ENCODE measurements around the gene ATAD1.
"Not testable (repeated sequence)": the region's sequence is repeated elsewhere in the genome, so short reads cannot be mapped to it uniquely, and the experiment has no call there.

The ATAD1 gene

DNA sequence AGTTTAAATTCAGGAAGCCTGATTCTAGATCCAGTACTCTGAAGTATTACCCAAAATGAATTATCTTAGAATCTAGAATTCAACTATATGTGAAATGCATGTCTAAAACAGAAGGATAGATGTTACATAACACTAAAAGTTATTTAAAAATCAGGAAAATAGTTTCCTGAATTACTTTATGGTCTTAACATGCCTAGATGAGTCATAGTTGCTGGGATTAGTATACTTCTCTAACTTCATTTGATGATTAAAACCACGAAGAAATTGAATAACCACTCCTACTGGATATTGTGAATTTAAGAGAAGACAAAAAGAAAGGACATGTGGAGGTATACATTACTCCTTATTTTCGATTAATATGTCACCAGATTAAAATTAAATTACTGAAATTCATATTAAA lies 65.5 kb downstream of the ATAD1 start:
- DNase-seq = no peak

DNA sequence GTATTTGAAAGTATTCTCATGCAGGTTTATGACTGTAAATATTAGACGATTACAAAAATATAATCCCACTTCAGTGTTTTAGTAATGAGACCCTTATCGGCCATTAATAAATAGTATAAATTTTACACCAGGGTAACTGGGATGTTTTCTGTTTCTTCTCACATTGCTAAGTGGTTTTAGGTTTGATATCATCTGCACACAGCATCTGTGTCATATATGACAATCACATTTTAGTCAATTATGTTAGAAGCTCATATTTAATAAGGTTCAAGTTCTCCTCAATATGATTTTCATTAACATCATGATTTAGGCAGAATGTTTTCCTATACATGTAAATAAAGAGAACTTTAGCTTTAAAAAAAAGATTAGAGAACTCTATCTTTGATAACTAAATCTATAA lies 66.8 kb downstream of the ATAD1 start:
- no peak for DNase-seq

DNA sequence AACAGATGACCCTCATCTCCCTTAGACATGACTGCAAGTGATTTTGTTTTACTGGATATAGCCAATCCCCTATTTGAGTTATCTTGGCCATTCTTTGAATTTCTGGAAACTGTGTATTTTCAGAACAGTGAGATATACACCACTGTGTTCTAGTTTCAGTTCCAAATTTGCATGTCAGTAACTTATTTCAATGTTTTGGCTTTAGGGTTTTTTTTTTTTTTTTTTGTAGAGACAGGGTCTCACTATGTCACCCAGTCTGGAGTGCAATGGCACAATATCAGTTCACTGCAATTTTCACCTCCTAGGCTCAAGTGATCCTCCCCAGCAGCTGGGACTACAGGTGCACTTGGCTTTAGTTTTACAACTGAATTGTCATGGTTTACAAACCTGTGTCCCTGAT lies 67.2 kb downstream of the ATAD1 start:
- no peak for DNase-seq

DNA sequence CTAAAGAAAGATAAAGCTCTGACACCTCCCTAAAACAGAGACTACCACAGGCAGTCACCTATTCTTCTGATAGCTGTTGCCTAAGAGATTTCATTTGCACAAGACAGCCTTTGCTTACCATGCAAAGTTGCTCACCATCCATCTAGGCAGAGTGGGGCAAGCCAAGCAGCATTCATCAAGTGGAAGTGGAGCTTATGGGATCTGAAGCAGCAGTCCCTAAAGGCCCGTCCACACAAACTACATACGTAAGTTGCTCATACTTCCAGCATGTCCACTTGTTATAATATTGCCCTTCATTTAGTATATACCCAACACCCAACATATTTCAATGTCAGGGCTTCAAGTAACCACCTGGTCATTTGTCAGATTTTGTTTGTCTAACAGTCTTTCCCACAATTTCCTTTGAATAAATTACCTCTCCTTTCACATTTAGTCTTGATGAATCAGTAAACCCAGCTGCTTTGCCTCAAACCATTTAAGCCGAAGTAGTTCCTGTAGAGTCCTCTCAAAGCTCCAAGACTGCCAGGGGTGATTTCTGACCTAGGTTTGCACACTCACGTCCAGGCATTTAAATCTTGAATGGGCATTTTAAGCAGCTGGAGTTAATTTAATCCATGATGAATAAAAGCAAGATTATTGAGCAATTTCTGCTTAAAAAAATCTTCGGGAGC lies 67.9 kb downstream of the ATAD1 start:
- no peak for DNase-seq

DNA sequence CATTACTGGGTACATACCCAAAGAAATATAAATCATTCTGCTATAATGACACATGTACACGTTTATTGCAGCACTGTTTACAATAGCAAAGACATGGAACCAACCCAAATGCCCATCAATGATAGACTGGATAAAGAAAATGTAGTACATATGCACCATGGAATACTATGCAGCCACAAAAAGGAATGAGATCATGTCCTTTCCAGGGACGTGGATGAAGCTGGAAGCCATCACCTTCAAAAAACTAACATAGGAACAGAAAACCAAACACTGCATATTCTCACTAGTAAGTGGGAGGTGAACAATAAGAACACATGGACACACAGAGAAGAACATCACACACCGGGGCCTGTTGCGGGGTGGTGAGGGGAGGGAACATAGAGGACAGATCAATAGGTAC lies 69.8 kb downstream of the ATAD1 start:
- not testable (repeated sequence) for DNase-seq

DNA sequence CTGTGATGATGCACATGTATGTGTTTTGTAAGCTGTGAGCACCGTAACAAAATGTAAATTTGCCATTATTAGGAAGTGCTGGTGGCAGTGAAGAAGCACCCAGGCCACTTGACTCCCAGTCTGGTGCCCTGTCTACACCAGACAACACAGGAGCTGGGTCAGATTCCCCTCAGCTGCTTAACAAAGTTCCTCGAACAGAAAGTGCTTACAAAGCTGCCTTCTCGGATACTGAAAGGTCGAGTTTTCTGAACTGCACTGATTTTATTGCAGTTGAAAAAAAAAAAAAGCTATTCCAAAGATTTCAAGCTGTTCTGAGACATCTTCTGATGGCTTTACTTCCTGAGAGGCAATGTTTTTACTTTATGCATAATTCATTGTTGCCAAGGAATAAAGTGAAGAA lies 71.1 kb downstream of the ATAD1 start:
- no peak for DNase-seq

DNA sequence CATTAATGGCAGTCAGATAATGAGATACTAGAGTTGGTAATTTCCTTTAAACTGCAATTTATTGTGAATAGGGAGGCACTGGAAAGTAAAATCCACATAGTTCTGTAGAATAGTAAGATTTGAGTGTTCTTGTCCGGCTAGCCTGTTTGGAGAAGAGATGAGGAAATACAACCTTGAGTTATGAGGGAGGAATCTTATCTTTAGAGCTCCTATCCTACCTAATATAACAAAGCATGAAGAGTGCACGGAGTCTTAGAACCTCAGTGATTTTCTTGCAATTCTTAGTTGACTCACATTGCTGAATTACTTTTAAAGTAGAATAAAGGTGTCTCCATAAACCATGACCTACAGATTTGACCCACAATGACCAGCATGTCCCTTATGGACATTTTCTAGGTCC lies 73.4 kb downstream of the ATAD1 start:
- DNase-seq = no peak

DNA sequence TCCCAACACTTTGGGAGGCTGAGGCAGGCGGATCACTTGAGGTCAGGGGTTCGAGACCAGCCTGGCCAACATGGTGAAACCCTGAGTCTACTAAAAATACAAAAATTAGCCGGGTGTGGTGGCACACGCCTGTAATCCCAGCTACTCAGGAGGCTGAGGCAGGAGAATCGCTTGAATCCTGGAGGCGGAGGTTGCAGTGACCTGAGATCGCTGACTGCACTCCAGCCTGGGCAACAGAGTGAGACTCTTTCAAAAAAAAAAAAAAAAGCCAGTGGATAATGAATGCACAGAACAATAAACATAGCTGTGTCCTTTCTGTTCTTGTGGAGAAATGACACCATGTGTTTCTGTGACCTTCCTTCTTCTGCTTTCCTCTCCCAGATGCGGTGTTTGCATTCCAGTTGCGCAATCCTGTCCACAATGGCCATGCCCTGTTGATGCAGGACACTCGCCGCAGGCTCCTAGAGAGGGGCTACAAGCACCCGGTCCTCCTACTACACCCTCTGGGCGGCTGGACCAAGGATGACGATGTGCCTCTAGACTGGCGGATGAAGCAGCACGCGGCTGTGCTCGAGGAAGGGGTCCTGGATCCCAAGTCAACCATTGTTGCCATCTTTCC lies 74.9 kb downstream of the ATAD1 start:
- not testable (repeated sequence) for DNase-seq

DNA sequence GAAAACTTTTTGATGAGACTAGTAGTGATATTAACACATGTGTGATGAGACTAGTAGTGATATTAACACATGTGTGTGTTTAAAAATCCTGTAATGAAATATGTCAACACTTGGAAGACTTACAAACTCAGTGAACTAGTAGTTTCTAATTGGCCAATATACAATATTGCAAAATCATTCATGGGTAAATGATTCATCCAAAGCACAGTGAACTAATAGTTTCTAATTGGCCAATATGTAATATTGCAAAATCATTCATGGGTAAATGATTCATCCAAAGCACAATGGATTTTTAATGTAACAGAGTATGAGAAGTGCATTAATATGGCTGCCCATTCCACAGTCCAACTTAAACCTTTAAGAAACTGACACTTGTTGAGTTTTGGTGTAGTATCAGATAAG lies 77.8 kb downstream of the ATAD1 start:
- DNase-seq = no peak

DNA sequence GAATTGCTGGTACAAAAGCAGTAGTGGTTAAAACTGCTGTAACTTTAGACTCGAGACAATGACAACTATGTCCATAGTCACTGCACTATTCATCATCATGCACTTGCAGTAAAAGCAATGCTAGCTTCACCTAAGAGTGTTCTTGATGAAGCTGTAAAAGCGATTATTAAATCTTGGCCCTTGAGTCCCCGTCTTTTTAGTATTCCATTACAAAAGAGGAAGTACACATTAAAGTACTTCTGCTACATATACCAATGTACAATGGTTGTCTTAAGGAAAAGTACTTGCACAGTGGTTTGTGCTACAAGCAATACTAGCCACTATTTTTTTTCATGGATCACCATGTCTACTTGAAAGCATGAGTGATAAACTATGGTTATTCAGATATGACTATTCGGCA lies 78.3 kb downstream of the ATAD1 start:
- DNase-seq = no peak

DNA sequence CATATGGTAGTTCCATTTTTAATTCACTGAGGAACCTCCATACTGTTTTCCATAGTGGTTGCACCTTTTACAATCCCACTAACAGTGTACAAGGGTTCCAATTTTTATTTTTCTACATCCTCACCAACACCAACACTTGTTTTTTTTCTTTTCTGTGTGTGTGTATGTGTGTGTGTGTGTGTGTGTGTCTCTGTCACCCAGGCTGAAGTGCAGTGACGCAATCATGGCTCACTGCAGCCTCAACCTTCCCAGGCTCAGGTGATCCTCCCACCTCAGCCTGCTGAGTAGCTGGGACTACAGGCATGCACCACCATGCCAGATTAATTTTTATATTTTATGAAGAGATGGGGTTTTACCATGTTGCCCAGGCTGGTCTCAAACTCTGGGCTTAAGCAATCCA lies 79.8 kb downstream of the ATAD1 start:
- DNase-seq = not testable (repeated sequence)

DNA sequence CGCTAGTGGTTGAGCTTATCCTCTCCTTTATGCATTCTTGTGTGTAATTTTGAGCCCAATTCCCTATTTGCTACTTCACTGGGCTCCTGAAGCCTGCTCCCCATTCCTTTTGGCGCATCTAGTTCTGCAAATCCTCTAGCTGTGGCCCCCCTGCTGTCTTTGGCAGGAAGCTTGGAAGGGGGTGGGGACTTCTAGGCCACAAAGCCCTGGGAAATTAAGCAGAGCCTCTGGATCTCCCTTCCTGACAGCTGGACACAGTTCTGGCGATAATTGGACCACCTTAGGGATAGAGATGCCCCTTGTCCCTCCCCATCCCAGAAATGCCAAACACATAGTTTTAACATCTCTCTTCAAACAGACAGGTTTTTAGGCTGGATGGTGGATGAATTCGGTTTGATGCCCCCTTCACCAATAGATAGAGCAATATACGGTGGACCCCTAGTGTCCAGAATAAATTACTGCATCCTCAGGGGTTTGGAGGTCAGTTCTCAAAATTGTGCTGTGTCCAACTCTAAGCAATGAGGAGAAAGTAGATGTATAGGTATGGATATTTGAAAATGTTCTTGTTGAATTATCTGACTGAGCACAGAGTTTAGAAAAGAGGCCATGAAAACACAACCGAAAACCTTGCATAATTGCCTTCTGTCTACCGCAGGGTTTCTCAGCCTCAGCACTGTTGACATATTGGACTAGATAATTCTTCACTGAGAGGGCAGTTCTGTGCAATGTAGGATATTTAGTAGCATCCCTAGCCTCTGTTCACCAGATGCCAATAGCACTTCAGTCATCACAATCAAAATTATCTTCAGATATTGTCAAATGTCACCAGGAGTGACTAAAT lies 82.8 kb downstream of the ATAD1 start:
- DNase-seq = no peak

DNA sequence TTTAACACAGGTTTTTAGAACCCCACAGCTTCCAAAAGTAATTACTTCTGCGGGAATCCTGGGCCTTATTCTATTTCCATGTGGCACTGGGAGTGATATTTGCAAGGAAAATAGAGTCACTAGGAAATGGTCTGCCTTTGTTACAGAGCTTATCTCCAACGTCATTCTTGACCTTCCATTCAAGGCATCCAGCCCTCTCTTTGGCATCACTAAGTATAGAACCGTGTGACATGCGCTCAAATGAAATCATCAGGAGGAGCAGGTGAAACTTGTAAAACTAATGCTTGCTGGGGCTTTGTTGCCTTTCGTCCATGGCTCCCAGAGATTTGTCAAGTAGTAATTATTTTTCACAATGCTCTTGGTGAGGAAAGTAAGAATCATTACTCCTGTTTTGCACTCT lies 84.9 kb downstream of the ATAD1 start:
- DNase-seq = no peak

DNA sequence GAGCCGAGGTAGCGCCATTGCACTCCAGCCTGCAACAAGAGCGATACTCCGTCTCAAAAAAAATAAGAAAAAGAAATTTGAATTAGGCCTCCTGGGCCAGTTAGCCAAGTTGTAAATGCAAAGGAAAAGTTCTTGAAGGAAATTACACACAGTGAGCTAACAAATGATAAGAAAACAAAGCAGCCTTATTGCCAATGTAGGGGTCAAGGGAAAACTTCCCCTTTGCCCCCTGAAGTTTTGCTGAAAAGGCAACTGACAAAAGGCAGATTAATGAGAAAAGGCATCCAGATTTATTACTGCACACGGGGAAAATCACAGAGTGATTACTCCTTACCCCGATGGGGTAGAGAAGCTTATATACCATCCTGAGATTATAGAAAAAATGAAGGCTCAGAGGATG lies 88.1 kb downstream of the ATAD1 start:
- DNase-seq = no peak

DNA sequence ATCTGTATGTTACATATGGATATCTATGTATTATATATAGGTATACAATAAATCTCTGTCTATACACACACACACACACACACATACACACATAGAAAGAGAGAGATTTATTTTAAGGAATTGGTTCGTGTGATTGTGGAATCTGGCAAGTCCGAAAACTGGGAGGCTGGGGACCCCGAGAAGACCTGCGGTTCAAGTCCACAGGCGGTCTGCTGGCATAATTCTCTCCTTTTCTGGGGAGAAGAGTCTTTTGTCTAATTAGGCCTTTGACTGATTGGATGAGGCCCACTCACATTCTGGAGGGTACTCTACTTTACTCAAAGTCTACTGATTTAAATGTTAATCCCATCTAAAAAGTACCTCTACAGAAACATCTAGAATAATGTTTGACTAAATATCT lies 93.2 kb downstream of the ATAD1 start:
- DNase-seq = no peak

DNA sequence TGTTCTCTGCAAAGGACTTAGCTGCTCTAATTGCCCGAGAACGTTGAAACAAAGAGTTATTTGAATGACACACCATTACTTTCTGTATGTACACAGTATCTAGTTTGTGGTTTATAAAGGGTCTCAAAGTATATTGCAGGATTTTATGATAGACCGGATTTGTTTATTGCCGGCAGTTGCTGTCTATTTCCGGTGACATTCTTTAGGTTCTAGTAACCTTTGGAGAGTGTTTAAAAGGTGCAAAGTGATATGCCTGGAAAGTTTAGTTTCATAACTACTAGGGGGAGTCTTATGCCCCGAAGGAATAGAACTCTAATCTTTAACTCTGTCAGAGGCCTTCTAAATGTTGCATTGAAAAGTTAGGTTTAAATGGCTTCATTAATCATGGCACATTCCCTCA lies 94.5 kb downstream of the ATAD1 start:
- no peak for DNase-seq

DNA sequence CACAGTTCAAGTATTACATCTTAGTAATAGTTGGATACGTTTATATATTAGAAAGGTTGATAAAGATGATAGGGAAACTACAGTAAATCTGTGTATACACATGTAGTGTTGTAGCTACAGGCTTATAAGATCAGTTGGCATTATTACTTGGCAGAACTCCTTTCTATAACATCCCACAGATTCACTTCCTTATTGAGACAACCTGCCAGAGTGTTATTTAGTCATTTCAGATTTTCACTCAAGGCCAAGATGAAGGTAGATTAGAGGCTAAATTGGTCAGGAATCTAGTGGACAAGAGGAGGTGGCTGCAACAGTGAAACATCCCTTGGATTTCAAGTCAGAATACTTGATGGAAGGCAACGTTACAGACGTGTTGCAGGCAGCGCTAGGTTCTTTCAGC lies 95.3 kb downstream of the ATAD1 start:
- no peak for DNase-seq

DNA sequence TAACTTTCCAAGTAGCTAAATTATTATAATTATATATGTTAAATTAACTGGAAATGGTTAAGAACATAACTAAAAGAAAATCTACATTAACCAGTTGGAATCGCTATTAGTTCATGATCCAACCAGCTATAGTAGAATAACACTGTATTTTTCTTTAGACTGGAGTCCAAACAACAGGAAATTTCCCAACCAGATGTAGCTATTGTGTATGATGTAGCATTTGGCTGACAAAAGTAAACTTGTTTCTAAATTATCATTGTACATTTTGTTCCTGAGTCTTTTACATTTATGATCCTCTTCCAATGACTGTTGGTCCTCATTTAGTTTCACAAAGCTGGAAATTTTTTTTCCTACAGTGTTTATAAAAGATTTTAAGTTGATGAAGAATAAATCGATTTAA lies 96.2 kb downstream of the ATAD1 start:
- DNase-seq = no peak

DNA sequence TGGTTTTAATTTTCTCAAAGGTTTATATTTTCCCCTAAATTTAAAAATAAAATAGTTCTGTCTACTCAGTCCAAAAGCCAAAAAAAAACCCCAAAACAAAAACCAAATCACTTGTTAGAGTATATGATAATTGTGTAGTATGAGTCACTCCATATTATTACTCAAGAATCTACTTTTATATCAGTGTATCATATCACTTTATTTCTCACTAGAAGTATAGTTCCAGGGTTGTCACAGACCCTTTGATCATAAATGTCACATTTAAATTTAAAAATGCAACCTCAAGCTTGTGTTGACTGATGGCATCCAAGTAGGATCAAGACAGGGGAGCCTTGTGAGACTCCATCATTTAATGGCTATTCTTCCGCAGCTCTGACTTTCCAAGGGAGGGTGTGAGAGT lies 97.4 kb downstream of the ATAD1 start:
- no peak for DNase-seq

DNA sequence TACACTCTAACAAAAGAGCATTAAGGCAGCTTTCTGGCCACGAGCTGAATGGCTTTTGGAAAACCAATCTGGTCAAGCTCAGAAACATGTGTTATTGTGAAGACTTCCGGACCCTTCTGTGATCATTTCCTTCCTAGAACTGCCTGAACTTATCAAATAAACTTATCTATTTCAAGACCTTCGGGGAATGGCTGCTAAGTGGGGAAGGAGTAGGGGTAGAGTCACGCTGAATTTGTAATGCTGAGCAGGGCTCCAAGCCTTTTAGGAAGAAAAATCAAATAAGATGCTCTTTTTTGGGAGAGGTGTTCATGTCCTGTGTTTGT lies 101.7 kb downstream of the ATAD1 start:
- DNase-seq = no peak

DNA sequence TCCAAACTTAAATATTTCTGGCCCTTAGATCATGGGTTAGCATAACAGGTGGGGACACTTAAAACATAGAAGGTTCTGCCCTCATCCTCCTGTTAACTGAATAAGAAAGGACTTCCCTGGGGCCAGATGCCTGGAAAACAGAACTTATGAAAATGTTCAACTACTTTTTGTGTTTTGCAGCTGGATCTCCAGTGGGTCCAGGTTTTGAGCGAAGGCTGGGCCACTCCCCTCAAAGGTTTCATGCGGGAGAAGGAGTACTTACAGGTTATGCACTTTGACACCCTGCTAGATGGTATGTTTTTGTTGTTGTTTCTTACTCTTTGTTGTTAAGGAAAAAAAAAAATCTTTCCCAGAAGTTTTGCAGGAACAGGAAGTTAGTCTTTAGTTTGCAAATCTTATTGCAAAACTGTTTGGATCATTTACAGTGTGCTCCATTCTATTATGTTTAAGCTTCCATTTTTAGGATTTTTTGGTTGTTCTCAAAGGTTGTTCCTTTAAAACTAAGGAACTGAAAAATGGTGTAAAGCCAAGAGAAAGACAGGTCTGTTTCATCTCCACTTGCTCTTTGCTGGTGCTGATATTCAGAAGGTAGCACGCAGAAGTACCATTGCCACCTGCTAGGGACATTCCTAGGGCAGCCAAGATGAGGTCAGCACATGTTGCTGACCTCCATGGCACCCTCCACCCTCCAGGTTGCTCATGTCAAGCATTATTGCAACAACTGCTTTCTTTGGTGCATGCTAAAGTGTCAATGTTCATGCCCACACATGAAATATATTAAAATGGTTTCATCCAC lies 102.3 kb downstream of the ATAD1 start:
- no peak for DNase-seq

DNA sequence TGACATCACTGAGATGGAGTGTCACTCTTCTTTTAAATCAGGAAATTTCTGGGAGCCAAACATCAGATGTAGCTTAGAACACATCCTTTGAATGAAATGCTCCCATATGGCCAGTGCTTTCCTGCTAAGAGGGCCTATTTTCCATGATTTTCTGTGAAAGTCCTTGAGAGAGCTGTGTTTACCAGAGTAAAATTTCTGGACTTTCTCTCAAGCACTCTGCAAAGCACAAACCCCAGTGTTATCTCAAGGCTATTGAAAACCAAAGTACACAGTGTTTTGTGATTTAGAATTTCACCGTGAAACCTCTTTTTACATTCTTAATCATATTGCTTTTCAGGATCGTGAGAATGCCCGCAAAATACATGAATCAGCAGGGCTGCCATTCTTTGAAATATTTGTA lies 104.3 kb downstream of the ATAD1 start:
- no peak for DNase-seq

DNA sequence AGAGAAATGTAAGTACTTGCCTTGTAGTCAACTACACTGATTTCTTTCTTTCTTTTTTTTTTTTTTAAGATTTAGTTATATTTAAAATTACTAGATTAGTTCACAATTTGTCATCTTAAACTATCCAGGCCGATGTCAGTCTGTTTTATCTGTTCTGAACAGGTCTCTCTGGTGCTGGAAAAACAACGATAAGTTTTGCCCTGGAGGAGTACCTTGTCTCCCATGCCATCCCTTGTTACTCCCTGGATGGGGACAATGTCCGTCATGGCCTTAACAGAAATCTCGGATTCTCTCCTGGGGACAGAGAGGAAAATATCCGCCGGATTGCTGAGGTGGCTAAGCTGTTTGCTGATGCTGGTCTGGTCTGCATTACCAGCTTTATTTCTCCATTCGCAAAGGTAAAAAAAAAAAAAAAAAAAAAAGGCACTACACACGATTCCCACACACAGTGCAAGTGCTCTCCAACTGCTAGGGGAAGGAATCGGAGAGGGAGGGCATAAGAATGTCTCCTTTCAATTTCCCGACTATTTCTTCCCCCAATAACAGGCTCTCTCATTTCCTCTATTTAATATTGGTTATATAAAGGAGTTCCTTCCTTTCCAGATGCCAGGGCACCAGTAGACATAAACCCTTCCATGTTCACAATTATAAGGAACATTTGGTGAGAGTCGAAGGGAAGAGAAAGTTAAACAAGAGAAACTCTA lies 105.0 kb downstream of the ATAD1 start:
- DNase-seq = no peak
